Stimulated activated CD8-positive, alpha-beta memory T cell treated with anti-CD3 and anti-CD28 coated beads, Interleukin-12 subunit alpha, Interleukin-12 subunit beta, amount 100 ng/mL, for 24 hours (primary cell): ENCODE measurements around the gene CD40.
"Not testable (repeated sequence)": the region's sequence is repeated elsewhere in the genome, so short reads cannot be mapped to it uniquely, and the experiment has no call there.

Experiments used
- DNase-seq: peaks from one replicate; pipeline ENCODE4 v3.0.0-alpha.2; 2020; ENCODE audit errors: extremely low read depth

Gene CD40

GRCh38 chr20:46117704-46118467 is at the start of gene CD40:
CD40 (plus strand) TSS chr20:46118314; CDS start chr20:46118344, 30 bp downstream.
- peak; percentile 37 for DNase-seq

GRCh38 chr20:46070215-46070900 is 47.8 kb upstream of the CD40 start:
- DNase-seq = no peak

GRCh38 chr20:46071573-46071972 is 46.5 kb upstream of the CD40 start:
- no peak for DNase-seq

GRCh38 chr20:46073024-46073423 is 45.1 kb upstream of the CD40 start:
- no peak for DNase-seq

GRCh38 chr20:46073443-46073842 is 44.7 kb upstream of the CD40 start:
- no peak for DNase-seq

- DNase-seq = no peak
Observed at GRCh38 chr20:46074006-46074405, 44.1 kb upstream of the CD40 start.

- DNase-seq = no peak
Observed at GRCh38 chr20:46076806-46077205, 41.3 kb upstream of the CD40 start.

GRCh38 chr20:46077642-46078305 is 40.3 kb upstream of the CD40 start:
- no peak for DNase-seq

GRCh38 chr20:46078954-46079353 is 39.2 kb upstream of the CD40 start:
- no peak for DNase-seq

GRCh38 chr20:46081074-46081473 is 37.0 kb upstream of the CD40 start:
- no peak for DNase-seq

- no peak for DNase-seq
Observed at GRCh38 chr20:46083101-46083500, 35.0 kb upstream of the CD40 start.

- no peak for DNase-seq
Observed at GRCh38 chr20:46083531-46084061, 34.5 kb upstream of the CD40 start.

- no peak for DNase-seq
Observed at GRCh38 chr20:46084805-46085178, 33.3 kb upstream of the CD40 start.

GRCh38 chr20:46085179-46085851 is 32.8 kb upstream of the CD40 start:
- no peak for DNase-seq

- DNase-seq = no peak
Observed at GRCh38 chr20:46087161-46087560, 31.0 kb upstream of the CD40 start.

- DNase-seq = no peak
Observed at GRCh38 chr20:46088409-46089166, 29.5 kb upstream of the CD40 start.

- DNase-seq = peak; percentile 14
Observed at GRCh38 chr20:46089167-46089416, 29.0 kb upstream of the CD40 start.

- peak; percentile 86 for DNase-seq
Observed at GRCh38 chr20:46089417-46090388, 28.4 kb upstream of the CD40 start, which contains the start of gene NCOA5. NCOA5 (minus strand) TSS chr20:46089962; CDS start chr20:46079424, 10,538 bp downstream.

GRCh38 chr20:46091622-46092535 is 26.2 kb upstream of the CD40 start:
- not testable (repeated sequence) for DNase-seq
